GM23248 (cell line): ENCODE data around the gene LRP1. TPM values are rescaled to one million over a fixed set of nuclear protein-coding genes. Genes with fewer than 3 reads are reported as not detected.

Source experiments
- DNase-seq: peaks from one replicate; pipeline ENCODE4 v3.0.0-alpha.2; 2015
- H2AFZ ChIP-seq: fragments of 200-600 bp; sonication (generic); 2 replicates; pipeline ENCODE4 v1.6.1; 2016; ENCODE audit warnings: antibody characterized with exemption
- H3F3A ChIP-seq: fragments of 200-600 bp; sonication (generic); 2 replicates; pipeline ENCODE4 v1.6.1; 2016; ENCODE audit warnings: mild to moderate bottlenecking, antibody characterized with exemption, mixed run types; ENCODE audit not compliant: insufficient read depth
- H3K27ac ChIP-seq: fragments of 200-600 bp; sonication (generic); 2 replicates; pipeline ENCODE4 v1.5.1; 2016; ENCODE audit warnings: mild to moderate bottlenecking
- H3K27me3 ChIP-seq: fragments of 200-600 bp; sonication (generic); replicated peaks from 2 replicates; pipeline ENCODE4 v1.6.1; 2016; ENCODE audit warnings: mild to moderate bottlenecking; ENCODE audit not compliant: insufficient read depth
- H3K36me3 ChIP-seq: fragments of 200-600 bp; sonication (generic); 2 replicates; pipeline ENCODE4 v1.6.1; 2016; ENCODE audit warnings: low read depth, mild to moderate bottlenecking
- H3K4me1 ChIP-seq: fragments of 200-600 bp; sonication (generic); 2 replicates; pipeline ENCODE4 v1.6.1; 2016; ENCODE audit warnings: mild to moderate bottlenecking; ENCODE audit not compliant: insufficient read depth
- H3K4me2 ChIP-seq: fragments of 200-600 bp; sonication (generic); one replicate; pipeline ENCODE4 v1.6.1; 2016; ENCODE audit warnings: mild to moderate bottlenecking; ENCODE audit not compliant: unreplicated experiment
- H3K4me3 ChIP-seq: fragments of 200-600 bp; sonication (generic); 2 replicates; pipeline ENCODE4 v1.5.1; 2016; ENCODE audit warnings: mild to moderate bottlenecking
- H3K79me2 ChIP-seq: fragments of 200-600 bp; sonication (generic); 2 replicates; pipeline ENCODE4 v1.6.1; 2016; ENCODE audit warnings: mild to moderate bottlenecking; ENCODE audit not compliant: insufficient read depth
- H3K9ac ChIP-seq: fragments of 200-600 bp; sonication (generic); 2 replicates; pipeline ENCODE4 v1.6.1; 2016; ENCODE audit warnings: mild to moderate bottlenecking
- H3K9me2 ChIP-seq: fragments of 200-600 bp; sonication (generic); 2 replicates; pipeline ENCODE4 v1.6.1; 2016; ENCODE audit warnings: mixed run types, mild to moderate bottlenecking, moderate library complexity; ENCODE audit not compliant: insufficient read depth
- H3K9me3 ChIP-seq: fragments of 200-600 bp; sonication (generic); one replicate; pipeline ENCODE4 v1.6.1; 2017; ENCODE audit warnings: low read depth
- H4K20me1 ChIP-seq: fragments of 200-600 bp; sonication (generic); 2 replicates; pipeline ENCODE4 v1.6.0; 2016; ENCODE audit not compliant: insufficient read depth
- EZH2 ChIP-seq: fragments of 200-600 bp; sonication (generic); IDR thresholded peaks from 2 replicates; pipeline ENCODE4 v1.6.1; 2018; ENCODE audit warnings: antibody characterized with exemption, mild to moderate bottlenecking; ENCODE audit not compliant: insufficient read depth, poor library complexity, severe bottlenecking
- EZH2phosphoT487 ChIP-seq: fragments of 200-600 bp; sonication (generic); IDR thresholded peaks from 2 replicates; pipeline ENCODE4 v1.6.1; 2018; ENCODE audit warnings: antibody characterized with exemption, moderate library complexity, mild to moderate bottlenecking, low read depth; ENCODE audit not compliant: insufficient read depth
- WGBS, 2 experiments: methylation state at CpG; one replicate each; pipeline ENCODE4 v1.1.6; 2015 to 2017; ENCODE audit warnings: low lambda C conversion rate in 2 of 2, low coverage in 1 of 2; ENCODE audit errors: missing lambda C conversion rate in 2 of 2; 5-methylcytosine and 5-hydroxymethylcytosine counted together
- in situ Hi-C: fragments of 300-500 bp; cut with MboI; formaldehyde crosslinking; loops from 2 replicates; pipeline ENCODE4 v1.15.0; 2020
- polyA plus RNA-seq: library from polyadenylated mRNA; unstranded; fragments of >200 nt; fragmentation: Nextera tagmentation; extraction: Ambion mirVana; gene quantifications from 2 replicates; pipeline ENCODE4 v1.2.1, GENCODE V29; 2016
- total RNA-seq: library from RNA; depleted of rRNA; stranded (reverse); fragments of >200 nt; shearing (Covaris generic); gene quantifications from 2 replicates; pipeline ENCODE4 v1.2.3, GENCODE V29; 2014

LRP1 gene
- total and polyA plus RNA-seq, 2 experiments from 2014 or later, result 166 to 257 TPM

- WGBS, 2 experiments, result 24 to 38% methylated on average over 2 of the region's 2 CpGs
- in situ Hi-C loops, result no loop called here
- Histone ChIP-seq H3K36me3 (no peaks in the 10 kb centered on the region), H2AFZ (no peak overlapping the region), H3K4me2 (peak overlapping the region; percentile 90), H4K20me1 (no peaks in the 10 kb centered on the region), H3K27me3 (no peaks in the 10 kb centered on the region), H3K9ac (peak overlapping the region; percentile 90), H3F3A (peaks cover 63% of the 10 kb centered on the region), H3K4me3 (peak overlapping the region; percentile 90), H3K9me3 (no peaks in the 10 kb centered on the region), H3K79me2 (peaks cover 74% of the 10 kb centered on the region), H3K9me2 (no peaks in the 10 kb centered on the region), H3K27ac (peak overlapping the region; percentile 89), H3K4me1 (peaks cover 56% of the 10 kb centered on the region)
- TF ChIP-seq EZH2phosphoT487 (no peak), EZH2 (no peak)
- no peak for DNase-seq
These were observed 2.7 kb downstream of the LRP1 start for GRCh38 chr12:57130941-57131340.

DNA sequence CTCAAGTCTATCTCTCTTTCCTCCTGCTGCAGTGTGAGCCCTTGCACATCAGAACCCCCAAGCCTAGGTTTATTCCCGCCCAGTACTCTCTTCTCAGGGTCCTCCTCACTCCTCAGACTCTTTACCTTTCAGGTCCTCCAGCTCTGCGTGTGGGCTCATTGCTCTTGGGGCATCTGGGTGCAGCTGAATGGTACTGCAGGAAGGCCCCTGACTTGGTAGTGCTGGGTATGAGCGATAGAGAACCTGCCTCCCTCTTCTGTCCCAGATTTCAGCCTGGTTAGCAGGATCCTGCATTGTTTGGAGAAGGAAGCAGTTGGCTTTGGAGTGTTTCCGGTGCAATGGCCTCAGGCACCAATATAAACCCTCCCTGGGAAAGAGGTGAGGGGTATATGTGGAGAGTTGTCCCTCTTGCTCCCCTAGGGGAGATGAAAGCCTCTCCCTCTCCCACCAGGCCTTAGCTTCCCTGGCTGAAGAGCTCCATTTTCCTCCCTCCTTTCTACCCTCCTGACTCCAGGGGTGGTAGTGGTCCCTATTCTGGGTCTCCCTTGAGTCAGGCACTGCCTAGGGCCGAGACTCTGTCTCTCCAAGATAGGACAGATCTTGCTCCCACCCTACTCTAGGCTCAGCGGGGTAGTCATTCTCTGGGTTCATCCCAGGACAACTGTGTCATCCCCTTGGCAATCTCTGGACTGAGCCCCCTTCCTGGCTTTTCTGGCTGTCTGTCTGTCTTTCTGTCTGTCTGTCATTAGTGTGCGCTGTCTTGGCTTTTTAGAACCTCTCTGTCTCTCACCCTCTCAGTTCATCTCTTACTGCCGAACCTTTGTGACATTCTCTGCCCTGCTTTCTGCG is 3.8 kb downstream of the LRP1 start:
- peaks cover 56% of the 10 kb centered on the region for H3K4me1 ChIP-seq
- TF ChIP-seq EZH2 (no peak), EZH2phosphoT487 (no peak)
- WGBS, 2 experiments, result 2% methylated on average over 9 of the region's 9 CpGs
- no peak overlapping the region for H2AFZ ChIP-seq
- in situ Hi-C loops, result no loop called here
- H3F3A ChIP-seq, result peaks cover 68% of the 10 kb centered on the region
- H3K9me3 ChIP-seq, result no peaks in the 10 kb centered on the region
- H3K4me2 ChIP-seq, result peak overlapping the region; percentile 90
- H3K27me3 ChIP-seq, result no peaks in the 10 kb centered on the region
- H3K9ac ChIP-seq, result peak overlapping the region; percentile 90
- no peaks in the 10 kb centered on the region for H3K9me2 ChIP-seq
- peak overlapping the region; percentile 90 for H3K4me3 ChIP-seq
- H4K20me1 ChIP-seq, result no peaks in the 10 kb centered on the region
- H3K79me2 ChIP-seq, result peaks cover 84% of the 10 kb centered on the region
- H3K36me3 ChIP-seq, result no peaks in the 10 kb centered on the region
- peak overlapping the region; percentile 89 for H3K27ac ChIP-seq
- DNase-seq, result peak; percentile 60

- no peak for TF ChIP-seq EZH2phosphoT487
- TF ChIP-seq EZH2, result no peak
- no peaks in the 10 kb centered on the region for H3K9me3 ChIP-seq
- peak overlapping the region; percentile 90 for H3K4me3 ChIP-seq
- DNase-seq, result peak; percentile 90
- peak overlapping the region; percentile 90 for H3K4me2 ChIP-seq
- H3K9ac ChIP-seq, result peak overlapping the region; percentile 90
- peaks cover 74% of the 10 kb centered on the region for H3F3A ChIP-seq
- peak overlapping the region; percentile 89 for H3K27ac ChIP-seq
- in situ Hi-C loops, result no loop called here
- H3K79me2 ChIP-seq, result peaks cover 94% of the 10 kb centered on the region
- H3K36me3 ChIP-seq, result no peaks in the 10 kb centered on the region
- no peaks in the 10 kb centered on the region for H3K27me3 ChIP-seq
- no peaks in the 10 kb centered on the region for H4K20me1 ChIP-seq
- 0% methylated on average over 3 to 4 of the region's 4 CpGs for WGBS, 2 experiments
- no peak overlapping the region for H2AFZ ChIP-seq
- peaks cover 62% of the 10 kb centered on the region for H3K4me1 ChIP-seq
- no peaks in the 10 kb centered on the region for H3K9me2 ChIP-seq
These were observed 4.8 kb downstream of the LRP1 start for GRCh38 chr12:57133013-57133569.

DNA sequence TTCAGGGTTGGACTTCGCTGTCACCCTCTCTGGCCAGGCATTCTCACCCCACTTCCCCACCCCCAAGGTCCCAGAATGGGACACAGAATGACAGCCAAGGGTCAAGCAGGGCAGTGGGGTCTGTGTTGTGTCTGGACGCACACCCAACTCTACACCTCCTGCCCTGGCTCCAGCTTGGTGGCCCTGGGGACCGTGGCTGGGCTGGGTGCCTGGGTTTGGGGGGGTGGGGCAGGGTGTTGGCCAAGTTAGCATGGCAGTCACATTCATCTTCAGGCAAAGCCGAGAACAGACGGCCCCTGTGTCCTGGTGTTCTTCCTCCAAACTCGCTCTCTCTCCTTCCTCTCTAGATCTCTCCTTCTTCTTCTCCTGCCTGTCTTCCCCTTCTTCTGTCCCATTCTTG is 5.6 kb downstream of the LRP1 start:
- H3K9me3 ChIP-seq, result no peaks in the 10 kb centered on the region
- TF ChIP-seq EZH2phosphoT487 (no peak), EZH2 (no peak)
- no peaks in the 10 kb centered on the region for H3K36me3 ChIP-seq
- H3K9ac ChIP-seq, result peak overlapping the region; percentile 70
- H3K4me1 ChIP-seq, result peaks cover 70% of the 10 kb centered on the region
- H3K4me3 ChIP-seq, result peak overlapping the region; percentile 90
- no peak overlapping the region for H2AFZ ChIP-seq
- H3K4me2 ChIP-seq, result peak overlapping the region; percentile 74
- no peaks in the 10 kb centered on the region for H4K20me1 ChIP-seq
- DNase-seq, result peak; percentile 48
- peaks cover 80% of the 10 kb centered on the region for H3F3A ChIP-seq
- H3K27ac ChIP-seq, result peak overlapping the region; percentile 89
- WGBS, 2 experiments, result 16 to 23% methylated on average over 5 to 6 of the region's 6 CpGs
- H3K79me2 ChIP-seq, result peaks cover 97% of the 10 kb centered on the region
- in situ Hi-C loops, result no loop called here
- no peaks in the 10 kb centered on the region for H3K9me2 ChIP-seq
- H3K27me3 ChIP-seq, result no peaks in the 10 kb centered on the region
